Activated naive CD4-positive, alpha-beta T cell treated with anti-CD3 and anti-CD28 coated beads, Interleukin-2, amount 10 ng/mL, durations not matched to agents 7 days and 5 days (primary cell): ENCODE measurements around the gene NEU3.
A peak's percentile ranks its signal among the peaks of the same experiment; 100 is the strongest.

ENCODE experiments used
- CTCF ChIA-PET: fragments of 350-600 bp; sonication (Branson Sonifier 250); formaldehyde crosslinking; loops from one replicate; lab custom pipeline; 2021; ENCODE audit warnings: antibody characterized with exemption; lab: Charles Lee
- DNase-seq: peaks from one replicate; pipeline ENCODE4 v3.0.0-alpha.2; 2020
- H3K27ac Mint-ChIP-seq: one replicate; pipeline ENCODE4 v1.8.0; 2021; ENCODE audit warnings: mild to moderate bottlenecking, moderate library complexity, mixed read lengths
- H3K27me3 Mint-ChIP-seq: one replicate; pipeline ENCODE4 v1.8.0; 2021; ENCODE audit warnings: mild to moderate bottlenecking, mixed read lengths
- H3K36me3 Mint-ChIP-seq: one replicate; pipeline ENCODE4 v1.8.0; 2021; ENCODE audit warnings: mixed read lengths
- H3K4me1 Mint-ChIP-seq: one replicate; pipeline ENCODE4 v1.8.0; 2021; ENCODE audit warnings: mixed read lengths
- H3K4me3 Mint-ChIP-seq: one replicate; pipeline ENCODE4 v1.8.0; 2021; ENCODE audit warnings: mild to moderate bottlenecking, moderate library complexity, mixed read lengths
- H3K9me3 Mint-ChIP-seq: one replicate; pipeline ENCODE4 v1.8.0; 2021; ENCODE audit warnings: mixed read lengths

Gene NEU3, protein sequence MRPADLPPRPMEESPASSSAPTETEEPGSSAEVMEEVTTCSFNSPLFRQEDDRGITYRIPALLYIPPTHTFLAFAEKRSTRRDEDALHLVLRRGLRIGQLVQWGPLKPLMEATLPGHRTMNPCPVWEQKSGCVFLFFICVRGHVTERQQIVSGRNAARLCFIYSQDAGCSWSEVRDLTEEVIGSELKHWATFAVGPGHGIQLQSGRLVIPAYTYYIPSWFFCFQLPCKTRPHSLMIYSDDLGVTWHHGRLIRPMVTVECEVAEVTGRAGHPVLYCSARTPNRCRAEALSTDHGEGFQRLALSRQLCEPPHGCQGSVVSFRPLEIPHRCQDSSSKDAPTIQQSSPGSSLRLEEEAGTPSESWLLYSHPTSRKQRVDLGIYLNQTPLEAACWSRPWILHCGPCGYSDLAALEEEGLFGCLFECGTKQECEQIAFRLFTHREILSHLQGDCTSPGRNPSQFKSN

DNA sequence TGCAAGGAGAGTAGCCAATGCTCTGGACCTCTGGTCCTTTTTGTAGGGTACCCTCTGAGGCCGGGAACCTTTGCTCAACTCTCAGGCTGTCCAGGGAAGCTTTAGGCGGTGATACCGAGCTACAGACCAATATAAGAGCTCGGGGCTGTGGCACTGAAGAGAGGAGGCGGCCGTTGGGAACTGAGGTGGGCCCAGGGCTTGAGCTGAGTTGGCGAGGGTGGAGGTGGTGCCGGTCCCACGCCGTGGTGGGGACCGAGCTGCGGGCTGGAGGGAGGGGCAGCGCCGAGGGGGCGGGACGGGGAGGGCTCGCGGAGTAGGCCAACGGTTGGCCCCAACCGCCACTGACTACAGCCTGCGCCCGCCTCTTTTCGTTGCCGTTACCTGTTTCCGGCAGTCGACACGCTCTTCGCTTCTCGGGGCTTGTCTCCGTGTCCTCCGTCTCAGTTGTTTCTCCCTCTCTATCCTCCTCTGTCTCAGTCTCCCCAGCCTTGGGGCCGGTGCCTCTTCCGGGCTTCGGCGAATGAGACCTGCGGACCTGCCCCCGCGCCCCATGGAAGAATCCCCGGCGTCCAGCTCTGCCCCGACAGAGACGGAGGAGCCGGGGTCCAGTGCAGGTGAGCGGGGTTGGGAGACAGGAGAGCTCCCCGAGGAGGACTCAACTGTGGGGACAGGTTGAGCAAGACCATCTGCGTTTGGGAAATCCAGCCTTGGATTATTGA lies at the start of gene NEU3:
NEU3 (plus strand) TSS at position 393 of the 719 bp plus-strand sequence; CDS start at position 521, 128 bp downstream.
- Mint-ChIP-seq H3K4me1 (peaks cover 28% of the 10 kb centered on the region), H3K27me3 (peaks cover 3% of the 10 kb centered on the region), H3K4me3 (peak within 1 kb of the TSS; percentile 87), H3K9me3 (no peaks in the 10 kb centered on the region), H3K36me3 (peaks cover 4% of the 10 kb centered on the region), H3K27ac (peak within 1 kb of the TSS; percentile 79)
- peak; percentile 92 for DNase-seq
- CTCF ChIA-PET = interaction anchor here (0.7 to 1.7 kb wide), 6 partner anchors 11 to 260 kb away, joined by 3 to 7 read pairs (median 3); no protein-coding TSS in a partner anchor

DNA sequence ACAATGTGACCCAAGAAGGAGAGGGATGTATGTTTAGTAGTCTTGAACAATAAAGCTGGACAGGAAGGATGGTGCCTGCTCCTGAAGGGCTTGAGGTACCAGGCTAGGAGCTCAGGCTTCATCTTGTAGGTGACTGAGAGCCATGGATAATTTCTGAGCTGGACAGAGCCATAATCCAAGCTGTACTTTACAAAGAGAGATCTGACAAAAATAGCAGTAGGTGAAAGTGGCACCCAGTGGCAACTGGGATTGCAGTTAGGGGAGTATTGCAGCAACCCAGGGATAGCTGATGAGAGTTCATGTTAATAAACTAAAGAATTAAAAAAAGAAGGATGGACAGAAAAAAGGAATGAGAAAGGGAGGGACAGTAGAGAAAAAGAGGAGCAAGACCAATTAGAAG lies 47.2 kb upstream of the NEU3 start:
- Mint-ChIP-seq H3K36me3 (peaks cover 6% of the 10 kb centered on the region), H3K27ac (no peak overlapping the region), H3K4me3 (no peak overlapping the region), H3K4me1 (no peaks in the 10 kb centered on the region), H3K9me3 (no peaks in the 10 kb centered on the region), H3K27me3 (no peaks in the 10 kb centered on the region)
- DNase-seq = no peak
- CTCF ChIA-PET = interaction anchor here (1.1 to 2.8 kb wide), 4 partner anchors 9 to 199 kb away, joined by 3 to 12 read pairs (median 3); no protein-coding TSS in a partner anchor

DNA sequence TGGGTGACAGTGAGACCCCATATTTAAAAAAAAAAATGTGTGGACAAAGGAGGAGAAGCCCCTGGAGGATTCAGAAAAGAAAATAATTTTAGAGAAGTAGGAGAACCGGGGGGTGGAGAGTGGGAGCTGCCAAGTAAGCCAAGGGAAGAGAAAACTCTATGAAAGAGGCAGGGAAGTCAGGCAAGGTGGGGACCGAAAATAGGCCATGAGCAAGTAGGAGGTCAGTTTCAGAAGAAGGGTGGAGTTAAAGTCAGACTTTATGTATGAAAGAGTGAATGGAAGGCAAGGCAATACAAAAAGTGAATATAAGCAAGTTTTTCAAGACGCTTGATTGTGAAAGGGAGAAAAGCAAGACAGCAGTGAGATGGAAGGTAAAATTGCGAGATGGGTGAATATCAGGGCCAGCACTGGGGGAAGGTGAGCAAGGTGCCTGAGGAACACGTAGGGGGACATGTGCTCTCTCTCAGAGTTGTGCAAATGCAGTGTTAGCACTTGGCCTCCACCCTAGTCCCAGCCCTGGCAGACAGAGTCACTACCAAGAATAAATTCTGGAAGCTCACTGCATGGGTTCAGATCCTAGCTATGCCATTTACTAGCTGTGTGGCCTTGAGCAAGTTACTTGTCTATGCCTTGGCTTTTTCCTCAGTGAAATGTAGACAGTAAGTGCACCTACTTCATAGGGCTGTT lies 46.5 kb upstream of the NEU3 start:
- CTCF ChIA-PET = interaction anchor here (1.1 to 2.8 kb wide), 3 partner anchors 13 to 199 kb away, joined by 3 to 12 read pairs (median 3); no protein-coding TSS in a partner anchor
- Mint-ChIP-seq H3K36me3 (peaks cover 3% of the 10 kb centered on the region), H3K9me3 (no peaks in the 10 kb centered on the region), H3K27me3 (no peaks in the 10 kb centered on the region), H3K27ac (no peak overlapping the region), H3K4me1 (no peaks in the 10 kb centered on the region), H3K4me3 (no peak overlapping the region)
- no peak for DNase-seq

DNA sequence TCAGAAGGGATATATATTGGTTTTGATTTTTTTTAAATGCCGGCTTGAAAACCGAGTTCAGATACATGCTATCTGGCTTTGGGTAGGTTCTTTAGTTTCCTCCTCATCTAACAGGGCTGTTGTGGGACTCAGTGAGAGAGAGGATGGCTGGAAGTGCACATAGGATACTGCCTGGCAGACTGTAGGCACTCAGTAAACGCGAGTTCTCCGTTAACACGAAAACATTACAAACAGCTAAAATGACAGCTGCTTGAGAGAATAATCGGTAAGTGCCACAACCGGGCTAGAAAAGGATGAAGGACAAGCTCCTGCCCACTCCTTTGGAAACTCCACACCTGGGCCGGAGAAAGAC lies 40.2 kb upstream of the NEU3 start:
- H3K27me3 Mint-ChIP-seq = no peaks in the 10 kb centered on the region
- peaks cover 28% of the 10 kb centered on the region for H3K36me3 Mint-ChIP-seq
- CTCF ChIA-PET = interaction anchor here (1.4 kb wide), 1 partner anchor 19 kb away, joined by 8 read pairs; no protein-coding TSS in a partner anchor
- DNase-seq = no peak
- peak overlapping the region; percentile 91 for H3K4me3 Mint-ChIP-seq
- no peaks in the 10 kb centered on the region for H3K9me3 Mint-ChIP-seq
- H3K4me1 Mint-ChIP-seq = peaks cover 35% of the 10 kb centered on the region
- peak overlapping the region; percentile 89 for H3K27ac Mint-ChIP-seq

DNA sequence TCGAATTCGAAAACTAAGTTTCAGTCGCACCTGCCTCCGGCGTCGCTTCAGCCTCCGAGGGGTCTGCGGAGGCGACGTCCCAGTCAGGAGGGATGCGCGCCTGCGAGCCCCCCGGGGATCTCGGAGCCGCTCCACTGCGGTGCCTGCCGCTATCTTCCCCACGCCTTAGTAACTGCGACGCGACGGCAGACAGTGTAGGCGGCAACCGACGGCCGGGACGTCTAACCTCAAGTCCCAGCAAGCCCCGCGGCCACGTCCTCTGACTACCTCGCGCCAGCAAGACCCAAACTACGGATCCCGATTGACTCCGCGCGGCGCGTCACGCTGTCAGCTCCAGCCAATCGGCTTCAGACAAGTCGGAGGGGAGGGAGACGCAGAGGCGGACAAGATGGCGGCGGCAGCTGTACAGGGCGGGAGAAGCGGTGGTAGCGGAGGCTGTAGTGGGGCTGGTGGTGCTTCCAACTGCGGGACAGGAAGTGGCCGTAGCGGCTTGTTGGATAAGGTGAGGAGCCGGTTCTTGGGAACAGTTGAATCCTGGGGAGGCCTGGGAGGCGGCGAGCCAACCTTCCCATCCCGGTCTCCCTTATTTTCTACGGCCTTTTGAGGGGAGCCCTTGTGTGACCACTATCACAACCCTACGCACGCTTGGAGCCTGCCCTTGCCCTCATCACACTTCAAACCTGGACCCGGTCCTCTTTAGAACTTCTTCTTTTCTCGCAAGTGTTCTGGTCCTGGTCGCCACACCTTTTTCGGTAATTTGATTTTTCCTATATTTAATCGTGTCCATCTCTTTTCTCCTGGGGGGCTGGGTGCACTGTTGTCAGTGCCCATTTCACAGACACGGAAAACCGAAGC lies 39.6 kb upstream of the NEU3 start, which contains the start of the genes SPCS2 and XRRA1:
SPCS2 (plus strand) TSS at position 369 of the 855 bp plus-strand sequence; CDS start at position 389, 20 bp downstream.
XRRA1 (minus strand) TSS at position 194 of the 855 bp plus-strand sequence. CDS start 8,213 bp downstream, outside the sequence.
- peak; percentile 99 for DNase-seq
- no peaks in the 10 kb centered on the region for H3K9me3 Mint-ChIP-seq
- H3K4me3 Mint-ChIP-seq = peak within 1 kb of the TSS; percentile 91
- peak within 1 kb of the TSS; percentile 89 for H3K27ac Mint-ChIP-seq
- H3K27me3 Mint-ChIP-seq = no peaks in the 10 kb centered on the region
- H3K36me3 Mint-ChIP-seq = peaks cover 30% of the 10 kb centered on the region
- H3K4me1 Mint-ChIP-seq = peaks cover 39% of the 10 kb centered on the region
- CTCF ChIA-PET = interaction anchor here (1.4 kb wide), 1 partner anchor 20 kb away, joined by 8 read pairs; no protein-coding TSS in a partner anchor

DNA sequence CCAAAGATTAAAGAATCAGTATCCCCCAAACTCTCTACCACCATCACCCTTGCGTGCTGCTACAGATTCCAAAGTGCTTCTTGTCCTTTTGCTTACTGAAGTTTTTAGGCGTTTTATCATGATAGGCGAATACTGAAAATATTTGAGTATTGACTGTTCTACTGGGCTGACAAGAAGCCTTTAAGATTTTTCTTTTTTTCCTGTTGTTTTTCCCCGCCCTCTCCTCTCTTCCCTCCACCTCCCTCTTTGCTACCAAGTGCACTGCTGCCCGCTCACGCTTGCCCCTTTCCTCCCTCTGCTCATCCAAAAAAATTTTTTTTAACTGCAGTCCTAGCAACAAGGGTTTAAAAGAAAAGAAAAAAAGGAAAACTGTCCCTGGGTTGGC lies 39.0 kb upstream of the NEU3 start:
- peak overlapping the region; percentile 89 for H3K27ac Mint-ChIP-seq
- CTCF ChIA-PET = interaction anchor here (0.8 kb wide), 1 partner anchor 9 kb away, joined by 3 read pairs; no protein-coding TSS in a partner anchor
- no peak for DNase-seq
- H3K4me1 Mint-ChIP-seq = peaks cover 45% of the 10 kb centered on the region
- peaks cover 33% of the 10 kb centered on the region for H3K36me3 Mint-ChIP-seq
- H3K4me3 Mint-ChIP-seq = peak overlapping the region; percentile 91
- no peaks in the 10 kb centered on the region for H3K27me3 Mint-ChIP-seq
- no peaks in the 10 kb centered on the region for H3K9me3 Mint-ChIP-seq

DNA sequence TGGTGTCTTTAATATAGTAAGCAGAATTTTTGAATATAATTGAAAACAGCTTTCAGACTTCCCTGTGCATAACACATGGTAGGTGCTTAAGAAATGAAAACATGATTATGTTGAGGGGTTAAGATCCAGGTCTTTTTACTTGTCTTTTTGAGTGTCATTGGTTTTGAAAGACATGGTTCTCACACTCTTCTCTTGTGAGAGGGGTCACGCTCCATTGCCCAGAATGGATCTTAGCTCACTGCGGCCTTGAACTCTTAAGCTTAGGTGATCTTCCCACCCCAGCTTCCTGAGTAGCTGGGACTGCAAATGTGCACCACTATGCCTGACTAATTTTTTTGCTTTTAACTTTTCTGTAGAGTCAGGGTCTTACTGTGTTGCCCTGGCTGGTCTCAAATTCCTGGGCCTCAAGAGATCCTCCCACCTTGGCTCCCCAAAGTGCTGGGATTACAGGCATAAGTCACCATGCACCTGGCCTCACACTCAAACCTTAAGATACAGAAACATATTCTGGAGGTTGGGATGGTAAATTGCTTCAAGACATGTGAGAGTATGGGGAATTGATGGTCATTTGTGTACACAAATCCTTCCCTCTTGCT lies 38.3 kb upstream of the NEU3 start:
- CTCF ChIA-PET = interaction anchor here (0.8 kb wide), 1 partner anchor 10 kb away, joined by 3 read pairs; no protein-coding TSS in a partner anchor
- H3K27me3 Mint-ChIP-seq = no peaks in the 10 kb centered on the region
- H3K9me3 Mint-ChIP-seq = no peaks in the 10 kb centered on the region
- H3K36me3 Mint-ChIP-seq = peaks cover 36% of the 10 kb centered on the region
- peak overlapping the region; percentile 89 for H3K27ac Mint-ChIP-seq
- peaks cover 47% of the 10 kb centered on the region for H3K4me1 Mint-ChIP-seq
- no peak for DNase-seq
- peak overlapping the region; percentile 91 for H3K4me3 Mint-ChIP-seq

DNA sequence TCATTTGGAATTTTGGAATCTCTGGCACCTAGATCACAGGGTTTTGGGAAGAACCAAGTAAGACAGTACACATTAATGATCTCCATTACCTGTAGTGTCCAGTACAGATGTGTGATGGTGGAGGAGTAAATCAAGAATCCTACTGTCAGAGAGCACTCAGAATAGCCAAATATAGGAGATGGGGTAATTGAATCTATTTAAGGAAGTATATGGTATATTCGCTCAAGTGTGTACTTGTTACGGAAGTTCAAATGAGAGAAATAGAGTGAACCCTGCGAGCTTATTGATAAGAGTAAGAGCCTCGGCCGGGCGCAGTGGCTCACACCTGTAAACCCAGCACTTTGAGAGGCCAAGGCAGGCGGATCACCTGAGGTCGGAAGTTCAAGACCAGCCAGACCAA lies 37.5 kb upstream of the NEU3 start:
- CTCF ChIA-PET = no interaction called here
- peak overlapping the region; percentile 91 for H3K4me3 Mint-ChIP-seq
- no peaks in the 10 kb centered on the region for H3K27me3 Mint-ChIP-seq
- H3K9me3 Mint-ChIP-seq = no peaks in the 10 kb centered on the region
- no peak overlapping the region for H3K27ac Mint-ChIP-seq
- no peak for DNase-seq
- peaks cover 39% of the 10 kb centered on the region for H3K36me3 Mint-ChIP-seq
- H3K4me1 Mint-ChIP-seq = peaks cover 52% of the 10 kb centered on the region

DNA sequence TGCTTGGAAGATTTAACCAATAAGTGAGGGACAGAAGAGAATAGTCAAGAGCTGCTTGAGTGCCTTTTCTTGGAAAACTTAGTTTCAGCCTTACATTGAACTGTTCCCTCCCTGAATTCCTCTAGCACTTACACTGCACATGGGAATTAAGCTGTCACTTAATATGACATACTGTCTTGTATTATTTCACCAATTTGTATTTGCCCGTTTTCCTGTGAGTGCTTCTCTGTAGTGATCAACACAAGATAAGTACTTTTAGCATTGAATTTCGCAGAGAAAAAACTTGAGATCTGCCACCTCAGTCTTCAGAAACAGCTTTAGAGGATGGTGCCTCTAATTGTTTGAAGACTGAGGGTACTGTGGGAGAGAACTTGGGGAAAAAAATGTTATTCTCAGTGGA lies 36.0 kb upstream of the NEU3 start:
- no peak for DNase-seq
- Mint-ChIP-seq H3K36me3 (peaks cover 46% of the 10 kb centered on the region), H3K9me3 (no peaks in the 10 kb centered on the region), H3K4me1 (peaks cover 59% of the 10 kb centered on the region), H3K27me3 (no peaks in the 10 kb centered on the region), H3K27ac (no peak overlapping the region), H3K4me3 (no peak overlapping the region)
- CTCF ChIA-PET = interaction anchor here (1.8 kb wide), 1 partner anchor 70 kb away, joined by 7 read pairs; no protein-coding TSS in a partner anchor

DNA sequence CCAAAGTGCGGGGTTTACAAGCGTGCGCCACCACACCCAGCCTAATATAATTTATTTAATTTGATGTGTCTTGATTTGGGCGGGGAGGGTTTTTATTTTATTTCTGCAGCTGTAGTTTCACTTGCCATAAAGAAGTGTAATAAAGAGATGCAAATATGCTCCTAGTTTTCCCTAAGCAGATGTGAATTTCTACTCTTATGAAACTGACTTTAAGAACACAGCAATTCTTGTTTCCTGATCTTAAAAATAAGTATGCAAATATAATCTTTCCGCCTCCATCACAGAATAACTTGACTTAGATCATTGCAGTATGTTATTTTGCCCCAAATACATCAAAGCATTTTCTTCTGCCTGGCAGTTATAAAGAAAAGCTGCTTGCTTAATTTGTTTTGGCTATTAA lies 35.3 kb upstream of the NEU3 start:
- Mint-ChIP-seq H3K9me3 (no peaks in the 10 kb centered on the region), H3K27me3 (no peaks in the 10 kb centered on the region), H3K27ac (no peak overlapping the region), H3K4me3 (no peak overlapping the region), H3K36me3 (peaks cover 46% of the 10 kb centered on the region), H3K4me1 (peaks cover 57% of the 10 kb centered on the region)
- no peak for DNase-seq
- CTCF ChIA-PET = interaction anchor here (1.0 to 1.8 kb wide), 2 partner anchors 12 to 70 kb away, joined by 3 to 7 read pairs; no protein-coding TSS in a partner anchor

DNA sequence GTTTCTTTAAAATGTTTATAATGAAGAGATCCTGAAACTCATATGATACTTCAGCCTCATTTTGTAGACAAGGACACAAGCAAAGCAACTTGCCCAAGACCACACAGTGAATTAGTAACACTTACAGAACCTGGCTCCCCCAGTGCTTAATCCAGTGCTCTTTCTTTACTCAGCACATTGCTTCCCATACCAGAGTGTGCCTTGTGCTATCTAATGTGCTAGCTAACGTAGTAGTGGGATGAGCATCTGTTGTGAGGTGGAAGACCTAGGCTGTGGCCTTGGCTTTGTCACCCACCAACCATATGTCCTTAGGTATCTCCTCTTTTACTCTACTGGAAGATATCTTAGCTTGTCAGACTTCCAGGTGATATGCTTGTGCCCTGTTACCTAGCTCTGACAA lies 34.5 kb upstream of the NEU3 start:
- H3K9me3 Mint-ChIP-seq = no peaks in the 10 kb centered on the region
- CTCF ChIA-PET = interaction anchor here (1.0 to 1.8 kb wide), 3 partner anchors 12 to 69 kb away, joined by 3 to 7 read pairs (median 4); no protein-coding TSS in a partner anchor

DNA sequence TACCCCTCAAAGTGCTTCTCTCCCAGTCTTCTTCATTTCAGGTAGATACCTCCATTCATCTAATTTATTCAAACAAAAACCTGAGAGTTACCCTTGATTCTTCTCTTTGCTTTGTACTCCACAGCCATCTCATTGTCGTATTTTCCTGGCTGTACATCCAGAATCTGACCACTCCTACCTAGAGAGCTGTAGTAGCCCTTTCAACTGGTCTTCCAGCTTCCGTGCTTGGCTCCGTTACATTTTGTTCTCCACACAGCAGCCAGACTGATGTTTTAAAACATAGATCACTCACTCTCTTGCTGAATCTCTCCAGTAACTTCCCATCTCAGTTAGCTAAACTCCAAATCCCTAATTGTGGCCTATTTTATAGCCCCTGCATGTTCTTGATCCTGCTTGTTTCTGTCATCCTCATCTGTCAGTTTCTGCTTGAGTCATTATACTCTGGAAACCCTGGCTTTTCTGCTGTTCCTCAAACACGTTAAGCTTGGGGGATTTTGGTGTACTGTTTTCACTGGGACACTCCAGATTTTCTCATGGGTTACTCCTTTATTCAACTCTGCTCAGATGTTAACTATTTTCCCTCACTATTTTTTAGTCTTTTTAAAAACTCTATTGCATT lies 32.2 kb upstream of the NEU3 start:
- peaks cover 43% of the 10 kb centered on the region for H3K4me1 Mint-ChIP-seq
- no peaks in the 10 kb centered on the region for H3K27me3 Mint-ChIP-seq
- no peak overlapping the region for H3K4me3 Mint-ChIP-seq
- no peak overlapping the region for H3K27ac Mint-ChIP-seq
- CTCF ChIA-PET = no interaction called here
- DNase-seq = no peak
- peaks cover 43% of the 10 kb centered on the region for H3K36me3 Mint-ChIP-seq
- no peaks in the 10 kb centered on the region for H3K9me3 Mint-ChIP-seq

More for the DNA sequence above, 34.5 kb upstream of the NEU3 start:
- H3K27me3 Mint-ChIP-seq = no peaks in the 10 kb centered on the region
- peaks cover 48% of the 10 kb centered on the region for H3K36me3 Mint-ChIP-seq
- H3K4me1 Mint-ChIP-seq = peaks cover 54% of the 10 kb centered on the region
- no peak for DNase-seq
- H3K27ac Mint-ChIP-seq = no peak overlapping the region
- no peak overlapping the region for H3K4me3 Mint-ChIP-seq
